CD4-positive, alpha-beta T cell treated with Interleukin-21 for 1 hour (primary cell): Measurements from ENCODE around the gene VAV2.
"Not testable (repeated sequence)": the region's sequence is repeated elsewhere in the genome, so short reads cannot be mapped to it uniquely, and the experiment has no call there.

ENCODE experiments used
- DNase-seq: peaks from one replicate; pipeline ENCODE4 v3.0.0-alpha.2; 2020

The VAV2 gene

DNA sequence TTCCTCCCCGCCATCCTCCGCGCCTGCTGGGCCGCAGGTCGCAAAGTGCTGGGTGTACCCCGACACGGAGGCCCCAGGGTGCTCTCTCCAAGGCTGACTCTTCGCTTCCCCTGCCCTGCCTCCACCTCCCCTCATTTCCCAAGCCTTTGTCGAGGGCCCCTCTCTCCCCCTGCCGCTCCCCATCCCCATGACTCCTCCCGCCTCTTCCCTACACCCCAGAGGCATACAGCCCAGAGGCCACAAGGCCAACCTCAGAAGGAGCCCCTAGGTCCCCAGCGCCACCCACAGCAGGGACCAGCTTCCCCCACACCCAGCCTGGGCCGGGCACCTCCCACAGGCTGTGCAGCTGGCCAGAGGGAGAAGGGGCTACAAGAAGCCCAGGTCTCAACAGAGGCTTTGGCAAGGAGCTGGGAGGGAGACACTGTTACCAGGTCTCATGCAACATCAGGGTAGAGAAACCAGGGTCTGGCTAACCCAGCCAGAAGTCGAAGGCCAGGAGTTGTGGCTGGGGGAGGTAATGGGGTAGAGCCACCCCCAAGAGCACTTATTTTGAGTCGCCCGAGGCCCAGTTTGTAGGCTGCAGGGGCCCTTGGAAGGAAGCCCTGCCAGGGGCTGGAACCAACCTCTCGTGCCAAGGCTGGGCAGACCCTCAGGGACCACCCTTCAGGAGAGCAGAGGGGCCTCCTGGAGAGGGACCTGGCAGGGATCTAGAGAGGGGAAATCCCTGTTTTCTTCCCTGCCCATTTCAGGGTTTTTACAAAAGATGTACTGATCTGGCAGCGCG, 229.4 kb downstream of the VAV2 start:
- no peak for DNase-seq

- no peak for DNase-seq
These were observed 230.4 kb downstream of the VAV2 start for GRCh38 chr9:133761641-133762248.

DNA sequence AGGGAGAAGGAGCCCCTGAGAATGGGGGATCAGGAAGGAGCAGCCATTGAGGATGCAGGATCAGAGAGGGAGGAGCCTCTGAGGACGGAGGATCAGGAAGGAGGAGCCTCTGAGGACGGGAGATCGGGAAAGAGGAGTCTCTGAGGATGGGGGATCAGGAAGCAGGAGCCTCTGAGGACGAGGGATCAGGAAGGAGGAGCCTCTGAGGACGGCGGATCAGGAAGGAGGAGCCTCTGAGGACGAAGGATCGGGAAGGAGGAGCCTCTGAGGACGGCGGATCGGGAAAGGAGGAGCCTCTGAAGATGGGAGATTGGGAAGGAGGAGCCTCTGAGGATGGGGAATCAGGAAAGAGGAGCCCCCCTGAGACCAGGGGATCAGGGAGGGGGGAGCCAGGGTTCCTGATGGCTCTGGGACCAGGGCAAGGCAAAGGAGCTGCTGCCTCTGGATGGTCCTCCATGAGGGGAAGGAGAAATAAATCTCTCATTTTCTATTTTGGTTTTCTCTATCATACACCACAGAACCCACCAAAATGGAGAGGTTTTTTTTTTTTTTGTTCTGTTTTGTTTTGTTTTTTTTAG, 231.3 kb downstream of the VAV2 start:
- DNase-seq, result no peak

DNA sequence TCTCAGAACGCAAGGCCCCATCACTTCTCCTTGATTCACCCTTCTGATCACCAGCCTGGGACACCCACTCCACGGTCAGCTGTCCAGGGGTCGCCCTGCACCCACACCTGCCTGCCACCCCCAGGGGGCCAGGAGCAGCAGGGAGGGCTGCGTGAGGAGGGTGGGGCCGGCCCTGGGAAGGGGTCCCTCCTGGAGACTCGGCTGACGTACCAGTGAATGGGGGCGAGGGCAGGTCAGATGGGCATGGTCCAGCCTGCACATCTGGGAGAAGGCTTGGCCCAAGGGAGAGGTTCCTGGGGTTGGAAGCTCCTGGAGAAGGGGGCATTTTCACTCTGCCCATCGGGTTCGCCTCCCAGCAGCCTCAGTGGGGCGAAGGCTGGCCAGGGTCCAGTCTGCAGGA, 232.2 kb downstream of the VAV2 start:
- DNase-seq, result no peak

DNA sequence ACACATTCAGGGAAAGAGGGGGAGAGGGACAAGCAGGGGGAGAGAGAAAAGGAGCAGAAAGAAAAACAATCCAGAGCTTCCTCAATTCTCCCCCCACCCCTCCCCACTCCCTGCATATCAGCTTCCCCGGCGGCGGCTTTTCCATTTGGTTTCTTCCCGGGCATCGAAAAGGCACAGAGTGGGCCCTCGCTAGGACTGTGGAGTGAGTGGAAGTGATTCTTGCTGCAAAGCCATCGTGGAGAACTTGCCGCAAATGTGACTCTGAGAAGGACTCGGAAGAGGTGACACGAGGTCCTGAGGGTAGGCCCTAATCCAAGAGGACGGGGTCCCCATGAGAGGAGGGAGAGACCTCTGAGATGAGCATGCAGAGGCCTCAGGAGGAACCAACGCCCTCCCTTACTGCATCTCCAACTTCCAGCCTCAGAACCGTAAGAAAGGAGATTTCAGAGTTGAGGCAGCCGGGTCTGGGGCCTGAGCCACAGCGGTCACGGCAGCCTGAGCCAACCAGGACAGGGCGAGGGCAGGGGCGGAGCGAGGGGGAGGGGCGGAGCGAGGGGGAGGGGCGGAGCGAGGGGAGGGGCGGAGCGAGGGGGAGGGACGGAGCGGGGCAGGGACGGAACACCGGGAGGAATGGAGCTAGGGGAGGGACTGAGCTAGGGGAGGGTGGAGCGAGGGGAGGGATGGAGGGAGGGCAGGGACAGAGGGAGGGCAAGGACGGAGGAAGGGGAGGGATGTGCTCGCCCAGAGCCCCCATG, 232.8 kb downstream of the VAV2 start:
- DNase-seq, result no peak

DNA sequence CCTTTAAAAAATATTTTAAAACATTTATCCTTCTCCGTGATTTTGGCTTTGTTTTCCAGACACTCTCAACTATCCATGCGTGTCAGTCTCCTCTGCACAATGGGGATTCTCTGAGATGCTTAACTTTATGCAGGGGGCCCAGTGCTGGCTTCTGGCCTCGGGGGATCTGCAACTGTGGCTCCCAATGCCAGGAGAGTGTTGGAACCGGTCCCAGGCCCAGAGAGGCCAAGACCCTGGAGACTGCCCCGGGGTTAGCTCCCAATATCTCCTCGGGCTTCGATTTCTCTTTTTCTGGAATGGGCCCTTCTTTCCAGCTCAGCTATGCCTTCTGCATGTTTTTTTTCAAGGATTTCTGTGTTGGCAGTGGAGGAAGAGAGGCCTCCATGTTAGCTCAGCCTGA, 233.9 kb downstream of the VAV2 start:
- no peak for DNase-seq

- DNase-seq, result no peak
These were observed 237.4 kb downstream of the VAV2 start for GRCh38 chr9:133754688-133755227.

- no peak for DNase-seq
These were observed 237.9 kb downstream of the VAV2 start for GRCh38 chr9:133754187-133754586.

GRCh38 chr9:133752739-133753446, 239.2 kb downstream of the VAV2 start:
- DNase-seq, result no peak

DNA sequence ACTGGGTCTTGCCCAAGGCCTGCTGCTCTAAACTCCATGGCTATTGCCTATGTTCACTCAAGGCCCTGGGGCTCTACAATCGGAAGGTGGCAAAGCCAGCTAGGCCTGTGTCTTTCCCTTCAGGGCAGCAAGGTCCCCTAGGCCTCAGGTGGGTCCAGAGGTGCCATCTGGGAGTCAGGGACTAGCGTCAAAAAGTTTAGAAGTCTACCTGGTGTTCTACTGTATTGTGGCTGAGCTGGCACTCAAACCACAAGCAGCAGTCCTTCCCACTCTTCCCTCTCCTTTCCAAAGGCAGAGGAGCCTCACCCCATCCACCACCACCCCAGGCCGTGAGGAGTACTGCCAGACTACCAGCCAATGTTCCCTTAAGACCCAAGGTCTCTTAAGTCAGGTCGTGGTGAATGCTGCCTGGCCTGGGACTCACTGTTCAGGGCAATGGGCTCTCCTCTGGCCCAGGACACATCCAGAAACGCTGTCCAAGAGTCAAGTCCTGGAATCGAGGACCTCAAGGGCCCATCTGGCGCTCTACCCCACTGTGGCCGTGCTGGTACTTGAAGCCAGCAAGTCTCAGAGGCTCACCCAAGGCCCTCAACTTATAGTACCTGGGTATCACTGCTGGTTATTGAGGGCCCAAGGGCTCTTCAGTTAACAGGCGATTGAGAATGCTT, 241.0 kb downstream of the VAV2 start:
- DNase-seq, result no peak

GRCh38 chr9:133747309-133747708, 244.8 kb downstream of the VAV2 start:
- DNase-seq, result no peak

DNA sequence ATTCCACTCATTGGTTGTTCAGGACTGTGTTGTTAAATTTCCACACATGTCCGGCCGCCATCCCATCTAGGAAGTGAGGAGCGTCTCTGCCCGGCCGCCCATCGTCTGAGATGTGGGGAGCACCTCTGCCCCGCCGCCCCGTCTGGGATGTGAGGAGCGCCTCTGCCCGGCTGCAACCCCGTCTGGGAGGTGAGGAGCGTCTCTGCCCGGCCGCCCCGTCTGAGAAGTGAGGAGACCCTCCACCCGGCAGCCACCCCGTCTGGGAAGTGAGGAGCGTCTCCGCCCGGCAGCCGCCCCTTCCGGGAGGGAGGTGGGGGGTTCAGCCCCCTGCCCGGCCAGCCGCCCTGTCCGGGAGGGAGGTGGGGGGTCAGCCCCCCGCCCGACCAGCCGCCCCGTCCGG, 247.6 kb downstream of the VAV2 start:
- not testable (repeated sequence) for DNase-seq

DNA sequence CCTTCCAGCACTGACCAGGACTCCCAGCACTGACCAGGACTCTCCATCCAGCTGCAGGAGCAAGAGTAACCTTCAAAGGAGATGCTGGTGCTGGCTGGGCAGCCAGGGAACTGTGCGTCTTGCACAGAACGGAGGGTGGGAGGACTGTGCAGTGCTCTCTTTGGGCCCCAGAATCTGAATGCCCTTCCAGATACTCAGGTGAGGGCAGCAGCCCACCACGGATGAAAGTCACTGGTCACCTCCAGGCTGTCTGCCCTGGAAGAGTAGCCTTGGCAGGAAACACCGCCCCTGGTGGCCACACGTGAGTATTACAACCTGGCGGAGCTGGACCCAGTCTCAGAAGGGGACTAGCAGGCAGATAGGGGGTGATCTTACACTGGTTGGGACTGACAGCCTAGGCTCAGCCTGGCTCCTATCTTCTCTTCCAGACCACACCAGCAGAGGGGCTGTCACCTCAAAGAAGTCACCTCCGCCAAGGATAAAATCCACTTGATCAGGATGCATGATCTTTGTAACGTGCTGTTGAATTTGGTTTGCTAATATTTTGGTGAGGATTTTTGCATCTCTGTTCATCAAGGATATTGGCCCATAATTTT, 249.2 kb downstream of the VAV2 start:
- DNase-seq, result peak; percentile 67

- DNase-seq, result no peak
These were observed 249.9 kb downstream of the VAV2 start for GRCh38 chr9:133742251-133742650.

GRCh38 chr9:133741716-133742115, 250.4 kb downstream of the VAV2 start:
- DNase-seq, result no peak

DNA sequence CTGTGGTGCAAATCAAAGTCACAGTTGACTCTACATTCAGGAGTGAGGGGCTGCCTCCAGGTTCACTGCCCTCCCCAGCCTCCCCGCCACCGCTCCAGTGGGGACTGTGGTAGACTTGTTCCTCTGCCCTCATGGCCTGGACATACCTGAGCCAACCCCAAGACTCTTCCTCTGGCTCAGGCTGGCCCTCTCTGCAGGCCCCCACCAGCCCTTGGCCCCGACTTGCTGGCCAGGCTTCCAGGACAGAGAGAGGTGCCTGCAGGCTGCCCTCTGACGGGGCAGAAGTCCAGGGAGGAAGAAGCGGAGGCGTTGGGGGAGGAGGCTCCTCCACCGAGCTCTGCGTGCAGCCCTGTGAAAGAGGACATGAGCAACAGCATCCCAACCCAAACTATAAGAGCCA, 251.2 kb downstream of the VAV2 start:
- DNase-seq, result no peak

GRCh38 chr9:133739408-133740280, 252.5 kb downstream of the VAV2 start:
- no peak for DNase-seq

DNA sequence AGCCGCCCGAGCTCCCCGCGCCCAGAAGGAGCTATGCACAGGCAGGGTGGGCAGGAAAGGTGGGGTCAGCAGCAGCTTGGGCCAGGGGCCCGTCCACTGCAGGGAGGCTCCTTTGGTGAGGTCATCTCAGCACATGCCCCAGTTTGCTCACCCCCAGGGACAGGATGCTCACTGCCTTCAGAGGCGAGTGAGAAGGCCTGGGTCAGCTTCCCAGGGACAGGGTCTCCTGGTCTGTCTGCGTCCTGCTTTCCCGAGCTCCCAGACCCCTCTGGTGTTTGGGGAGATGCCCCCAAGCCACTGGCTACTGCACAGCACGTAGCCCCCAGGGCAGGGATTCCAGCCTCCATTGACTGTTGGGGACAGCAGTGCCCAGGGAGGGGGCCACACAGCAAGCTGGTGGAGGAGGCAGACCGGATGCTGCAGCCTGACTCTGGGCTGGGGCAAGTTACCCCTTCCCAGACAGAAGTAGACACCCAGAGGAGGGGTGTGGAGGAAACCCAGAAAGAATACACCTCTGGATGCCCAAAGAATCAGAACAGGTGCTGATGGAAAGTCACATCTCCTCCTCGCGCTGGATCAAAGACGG, 253.4 kb downstream of the VAV2 start:
- no peak for DNase-seq

DNA sequence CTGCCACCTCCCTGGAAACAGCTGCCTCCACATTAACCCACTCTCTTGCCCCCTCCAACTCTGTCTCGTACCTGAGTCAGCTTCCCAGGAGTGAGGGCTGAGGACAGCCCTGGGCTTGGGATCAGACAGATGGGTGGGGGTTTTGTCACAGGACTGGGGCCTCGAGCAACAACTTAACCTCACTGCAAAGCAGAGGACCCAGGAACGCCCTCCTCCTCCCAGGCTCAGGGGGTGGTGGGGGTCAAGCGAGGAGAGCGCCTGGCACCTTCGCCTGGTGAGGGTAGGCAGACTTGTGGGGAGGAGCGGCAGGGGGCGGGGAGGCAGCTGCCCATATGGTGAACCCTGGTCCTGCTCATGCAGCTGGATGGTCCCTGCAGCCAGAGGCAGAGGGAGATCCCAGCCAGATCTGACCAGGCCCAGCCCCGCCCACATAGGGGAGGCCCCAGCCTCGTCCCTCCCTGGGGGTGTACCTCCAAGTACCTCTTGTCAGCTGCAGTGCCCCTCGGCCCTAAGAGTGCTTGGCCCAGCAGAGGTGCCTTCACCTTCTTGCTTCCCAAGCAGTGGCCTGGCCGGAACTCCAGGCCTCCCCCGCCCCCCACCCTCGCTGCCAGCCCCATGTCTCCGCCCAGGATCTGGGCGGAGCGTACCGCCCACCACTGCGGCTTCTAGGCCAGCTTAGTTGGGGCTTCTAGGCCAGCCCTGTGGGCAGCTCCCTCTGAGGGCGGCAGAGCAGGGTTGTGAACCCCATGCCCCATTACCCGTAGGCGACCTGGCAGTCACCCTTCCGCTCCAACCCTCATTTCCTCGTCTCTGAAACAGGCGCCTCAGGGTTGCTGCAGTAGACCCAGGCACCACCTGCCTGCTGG, 254.1 kb downstream of the VAV2 start, which contains the start of gene SARDH:
Gene SARDH (minus strand): TSS at position 579 of the 866 bp plus-strand sequence. CDS start 4,179 bp downstream, outside the sequence.
- peak; percentile 37 for DNase-seq
